CD4-positive, alpha-beta T cell treated with Interleukin-6 at 100 ng/mL for 8 hours (primary cell): ENCODE measurements around the gene PXYLP1.
"Not testable (repeated sequence)": the region's sequence is repeated elsewhere in the genome, so short reads cannot be mapped to it uniquely, and the experiment has no call there.

ENCODE experiments used
- DNase-seq: peaks from one replicate; pipeline ENCODE4 v3.0.0-alpha.2; 2020; ENCODE audit warnings: mixed read lengths, low spot score

Gene PXYLP1

GRCh38 chr3:141231101-141231951 is at the start of gene PXYLP1:
Gene PXYLP1 (plus strand): TSS chr3:141231825. CDS start chr3:141260176, 28,351 bp downstream.
- DNase-seq: peak; percentile 88

GRCh38 chr3:141183606-141184005 is 48.0 kb upstream of the PXYLP1 start:
- no peak for DNase-seq

GRCh38 chr3:141184430-141184829 is 47.2 kb upstream of the PXYLP1 start:
- no peak for DNase-seq

GRCh38 chr3:141191097-141191749 is 40.4 kb upstream of the PXYLP1 start:
- DNase-seq: no peak

- DNase-seq: peak; percentile 94
These were observed 39.3 kb upstream of the PXYLP1 start for GRCh38 chr3:141192345-141192744.

GRCh38 chr3:141193066-141193830 is 38.4 kb upstream of the PXYLP1 start:
- DNase-seq: no peak

GRCh38 chr3:141201122-141201521 is 30.5 kb upstream of the PXYLP1 start:
- no peak for DNase-seq

GRCh38 chr3:141202682-141203081 is 28.9 kb upstream of the PXYLP1 start:
- no peak for DNase-seq

- DNase-seq: no peak
These were observed 27.8 kb upstream of the PXYLP1 start for GRCh38 chr3:141203866-141204265.

GRCh38 chr3:141204343-141204742 is 27.3 kb upstream of the PXYLP1 start:
- no peak for DNase-seq

GRCh38 chr3:141211306-141211705 is 20.3 kb upstream of the PXYLP1 start:
- not testable (repeated sequence) for DNase-seq

- no peak for DNase-seq
These were observed 19.5 kb upstream of the PXYLP1 start for GRCh38 chr3:141212101-141212500.

- no peak for DNase-seq
These were observed 19.1 kb upstream of the PXYLP1 start for GRCh38 chr3:141212555-141212954.

- DNase-seq: no peak
These were observed 14.7 kb upstream of the PXYLP1 start for GRCh38 chr3:141216975-141217374.

GRCh38 chr3:141217389-141217788 is 14.2 kb upstream of the PXYLP1 start:
- DNase-seq: no peak

- DNase-seq: no peak
These were observed 13.3 kb upstream of the PXYLP1 start for GRCh38 chr3:141218162-141218835.

GRCh38 chr3:141218926-141219325 is 12.7 kb upstream of the PXYLP1 start:
- no peak for DNase-seq

- no peak for DNase-seq
These were observed 7.9 kb upstream of the PXYLP1 start for GRCh38 chr3:141223673-141224166.

- no peak for DNase-seq
These were observed 5.7 kb upstream of the PXYLP1 start for GRCh38 chr3:141225939-141226338.

- DNase-seq: no peak
These were observed 4.4 kb upstream of the PXYLP1 start for GRCh38 chr3:141227216-141227615.

GRCh38 chr3:141227752-141228151 is 3.9 kb upstream of the PXYLP1 start:
- DNase-seq: no peak

- no peak for DNase-seq
These were observed 3.2 kb upstream of the PXYLP1 start for GRCh38 chr3:141228395-141228794.
